ENCODE results near the gene EPHA5. TPM values are rescaled to one million over a fixed set of nuclear protein-coding genes. Genes with fewer than 3 reads are reported as not detected.

EPHA5 gene
- total RNA-seq, 1 experiment from 2014 or later, result not detected

GRCh38 chr4:65453398-65453797 lies 216.9 kb downstream of the EPHA5 start:
- Histone ChIP-seq H3K4ac (ENCODE audit: low read depth, low read length) (no peak overlapping the region), H2BK12ac (ENCODE audit: insufficient read length, low read depth, low read length) (no peak overlapping the region), H3K9ac (ENCODE audit: extremely low read depth, insufficient read length, low read length) (no peak overlapping the region), H4K91ac (ENCODE audit: insufficient read length, low read depth, low read length) (no peak overlapping the region), H4K8ac (replicated peaks; ENCODE audit: insufficient read length, low read depth, low read length) (no peak overlapping the region), H3K4me2 (ENCODE audit: insufficient read depth, insufficient read length, low read length) (no peak overlapping the region), H3K14ac (ENCODE audit: insufficient read depth, low read length) (no peak overlapping the region), H3K79me1 (ENCODE audit: insufficient read depth, low read depth, low read length, poor library complexity, severe bottlenecking) (no peaks in the 10 kb centered on the region), H4K20me1 (ENCODE audit: control insufficient read depth, insufficient read depth, insufficient read length) (no peaks in the 10 kb centered on the region), H2BK15ac (ENCODE audit: low read depth, low read length) (no peak overlapping the region), H2AK5ac (ENCODE audit: insufficient read length, low read length) (no peak overlapping the region), H3K56ac (ENCODE audit: insufficient read length, low read depth, low read length) (no peak overlapping the region), H3K9me3 (ENCODE audit: control insufficient read depth, low read depth, low read length) (no peaks in the 10 kb centered on the region), H3K79me2 (ENCODE audit: insufficient read depth, low read length) (no peaks in the 10 kb centered on the region), H3K4me1 (ENCODE audit: insufficient read depth, low read length) (no peaks in the 10 kb centered on the region; the same call in 1 of the 2 replicates), H3K23ac (ENCODE audit: insufficient read length, low read depth, low read length) (no peak overlapping the region), H2AFZ (ENCODE audit: low read length) (no peak overlapping the region), H2BK120ac (ENCODE audit: low read depth, low read length, poor library complexity, severe bottlenecking) (no peak overlapping the region), H3T11ph (ENCODE audit: low read length) (no peak overlapping the region), H3K18ac (ENCODE audit: insufficient read length, low read depth, low read length) (no peak overlapping the region), H2BK20ac (ENCODE audit: low read depth, low read length, poor library complexity, severe bottlenecking) (no peak overlapping the region), H3K27ac (ENCODE audit: insufficient read length, low read depth, low read length) (no peak overlapping the region), H4K5ac (ENCODE audit: insufficient read length, low read depth, low read length) (no peak overlapping the region), H2BK5ac (ENCODE audit: insufficient read length, low read length) (no peak overlapping the region), H3K27me3 (ENCODE audit: insufficient read depth, low read length) (no peaks in the 10 kb centered on the region), H3K23me2 (ENCODE audit: insufficient read length, low read depth, low read length, poor library complexity, severe bottlenecking) (no peaks in the 10 kb centered on the region)
- Mint-ChIP-seq H3K4me1 (peaks cover 24% of the 10 kb centered on the region in 2 experiments), H3K9me3 (no peaks in the 10 kb centered on the region), H3K4me3 (no peak overlapping the region), H3K36me3 (ENCODE audit: insufficient read depth in 1 of 3, low read depth in 3 of 3) (no peaks in the 10 kb centered on the region), H3K27me3 (ENCODE audit: low read depth) (no peaks in the 10 kb centered on the region), H3K27ac (no peak overlapping the region)
- no peak for TF ChIP-seq CTCF (conservative IDR thresholded peaks at IDR 0.05)
- no CpG with 5 or more reads among the region's 3 CpGs for WGBS (ENCODE audit: extremely low coverage, insufficient read length, low lambda C conversion rate)
- DNase-seq, result no peak
